Activated CD8-positive, alpha-beta memory T cell treated with anti-CD3 and anti-CD28 coated beads, Interleukin-2, amount 50 U/mL, for 24 hours (primary cell): ENCODE results near the gene AMY2B.
"Not testable (repeated sequence)": the region's sequence is repeated elsewhere in the genome, so short reads cannot be mapped to it uniquely, and the experiment has no call there.

Experiments used
- DNase-seq: peaks from one replicate; pipeline ENCODE4 v3.0.0-alpha.2; 2020; ENCODE audit errors: extremely low read depth

Gene AMY2B

DNA sequence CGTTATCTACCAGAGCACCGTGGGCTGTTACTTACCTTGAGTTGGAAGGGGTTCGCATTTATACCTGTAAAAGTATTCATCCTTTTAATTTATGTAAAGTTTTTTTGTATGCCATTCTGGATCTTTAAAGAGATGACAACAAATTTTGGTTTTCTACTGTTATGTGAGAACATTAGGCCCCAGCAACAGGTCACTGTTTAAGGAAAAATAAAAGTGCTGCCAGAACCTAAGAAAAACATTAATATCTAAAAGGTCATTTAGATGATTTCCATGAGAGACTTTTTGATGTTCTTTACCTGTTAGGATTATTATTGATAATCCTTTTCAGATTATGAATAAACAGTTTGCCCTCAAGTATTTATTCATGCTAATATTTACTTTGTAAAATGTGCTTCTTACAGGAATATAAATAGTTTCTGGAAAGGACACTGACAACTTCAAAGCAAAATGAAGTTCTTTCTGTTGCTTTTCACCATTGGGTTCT is 45.6 kb downstream of the AMY2B start, which contains the start of gene AMY2A:
AMY2A (plus strand) TSS at position 434 of the 484 bp plus-strand sequence; CDS start at position 448, 14 bp downstream.
- not testable (repeated sequence) for DNase-seq

- DNase-seq = not testable (repeated sequence)
These were observed 56.0 kb downstream of the AMY2B start for GRCh38 chr1:103627436-103627835.
